MM.1S (cell line): ENCODE results near the gene TSPAN11.

Source experiments
- DNase-seq: peaks from one replicate; pipeline ENCODE4 v3.0.0-alpha.2; 2015
- H2AFZ ChIP-seq: fragments of 300-600 bp; sonication (generic); 2 replicates; pipeline ENCODE4 v1.6.0; 2016; ENCODE audit warnings: antibody characterized with exemption, low read length
- H3F3A ChIP-seq: fragments of 300-600 bp; sonication (generic); 2 replicates; pipeline ENCODE4 v1.6.1; 2016; ENCODE audit warnings: mild to moderate bottlenecking, antibody characterized with exemption, low read length, moderate library complexity, mixed read lengths; ENCODE audit not compliant: insufficient read depth
- H3K27ac ChIP-seq: fragments of 300-600 bp; sonication (generic); 2 replicates; pipeline ENCODE4 v1.5.1; 2016; ENCODE audit warnings: mild to moderate bottlenecking, low read length
- H3K27me3 ChIP-seq: fragments of 300-600 bp; sonication (generic); replicated peaks from 2 replicates; pipeline ENCODE4 v1.6.0; 2016; ENCODE audit warnings: low read length; ENCODE audit not compliant: insufficient read depth
- H3K36me3 ChIP-seq: fragments of 300-600 bp; sonication (generic); replicated peaks from 2 replicates; pipeline ENCODE4 v1.6.1; 2016; ENCODE audit warnings: mild to moderate bottlenecking, low read length, mixed read lengths; ENCODE audit not compliant: insufficient read depth
- H3K4me1 ChIP-seq: fragments of 300-600 bp; sonication (generic); 2 replicates; pipeline ENCODE4 v1.6.1; 2016; ENCODE audit warnings: low read length, mixed read lengths
- H3K4me2 ChIP-seq: fragments of 300-600 bp; sonication (generic); 2 replicates; pipeline ENCODE4 v1.6.0; 2016; ENCODE audit warnings: low read depth, low read length
- H3K4me3 ChIP-seq: fragments of 300-600 bp; sonication (generic); 2 replicates; pipeline ENCODE4 v1.5.1; 2016; ENCODE audit warnings: low read length, mixed read lengths
- H3K79me2 ChIP-seq: fragments of 300-600 bp; sonication (generic); 2 replicates; pipeline ENCODE4 v1.6.1; 2016; ENCODE audit warnings: mixed run types, low read length, mixed read lengths
- H3K9ac ChIP-seq: fragments of 300-600 bp; sonication (generic); 2 replicates; pipeline ENCODE4 v1.6.1; 2016; ENCODE audit warnings: low read length, mixed read lengths
- H3K9me2 ChIP-seq: fragments of 300-600 bp; sonication (generic); replicated peaks from 2 replicates; pipeline ENCODE4 v1.6.1; 2016; ENCODE audit warnings: mild to moderate bottlenecking, low read length, mixed read lengths; ENCODE audit not compliant: insufficient read depth
- H3K9me3 ChIP-seq: fragments of 300-600 bp; sonication (generic); replicated peaks from 2 replicates; pipeline ENCODE4 v1.6.1; 2016; ENCODE audit warnings: mild to moderate bottlenecking, low read length, mixed read lengths; ENCODE audit not compliant: insufficient read depth
- H4K20me1 ChIP-seq: fragments of 300-600 bp; sonication (generic); 2 replicates; pipeline ENCODE4 v1.6.1; 2016; ENCODE audit warnings: mild to moderate bottlenecking, low read length, moderate library complexity, mixed read lengths; ENCODE audit not compliant: insufficient read depth
- CTCF ChIP-seq: fragments of 300-600 bp; sonication (generic); IDR thresholded peaks from 2 replicates; pipeline ENCODE4 v1.5.1; 2016; ENCODE audit warnings: antibody characterized with exemption, low read length, mixed read lengths
- EZH2 ChIP-seq: fragments of 300-600 bp; sonication (generic); optimal IDR thresholded peaks from 2 replicates; pipeline ENCODE3; 2017; ENCODE audit warnings: low read depth, mild to moderate bottlenecking, antibody characterized with exemption, low read length, mixed read lengths
- EZH2phosphoT487 ChIP-seq: fragments of 300-600 bp; sonication (generic); IDR thresholded peaks from 2 replicates; pipeline ENCODE4 v1.6.1; 2018; ENCODE audit warnings: antibody characterized with exemption, low read length

TSPAN11 gene

GRCh38 chr12:30994274-30994673 is 67.7 kb downstream of the TSPAN11 start:
- no peaks in the 10 kb centered on the region for H3K9me2 ChIP-seq
- H3K9ac ChIP-seq, result no peak overlapping the region
- no peak overlapping the region for H3K4me3 ChIP-seq
- peaks cover 13% of the 10 kb centered on the region for H3K4me1 ChIP-seq
- H3K27ac ChIP-seq, result no peak overlapping the region
- H3K79me2 ChIP-seq, result no peaks in the 10 kb centered on the region
- peaks cover 4% of the 10 kb centered on the region; the same call in 1 of the 2 replicates for H3F3A ChIP-seq
- H4K20me1 ChIP-seq, result no peaks in the 10 kb centered on the region
- H2AFZ ChIP-seq, result no peak overlapping the region
- H3K9me3 ChIP-seq, result no peaks in the 10 kb centered on the region
- no peak overlapping the region for H3K4me2 ChIP-seq
- no peak for DNase-seq
- no peak for TF ChIP-seq EZH2phosphoT487
- no peak for TF ChIP-seq EZH2
- no peak for TF ChIP-seq CTCF
- H3K27me3 ChIP-seq, result no peaks in the 10 kb centered on the region
- no peaks in the 10 kb centered on the region for H3K36me3 ChIP-seq

- Histone ChIP-seq H3K27ac (no peak overlapping the region), H3K9me2 (no peaks in the 10 kb centered on the region), H3K4me1 (no peaks in the 10 kb centered on the region), H3K36me3 (no peaks in the 10 kb centered on the region), H3K4me3 (no peak overlapping the region), H3K79me2 (no peaks in the 10 kb centered on the region), H3K9ac (no peak overlapping the region), H3K9me3 (no peaks in the 10 kb centered on the region), H2AFZ (no peak overlapping the region), H3K4me2 (no peak overlapping the region), H4K20me1 (no peaks in the 10 kb centered on the region), H3F3A (no peaks in the 10 kb centered on the region), H3K27me3 (no peaks in the 10 kb centered on the region)
- TF ChIP-seq EZH2 (no peak), CTCF (no peak)
- DNase-seq, result no peak
Observed at GRCh38 chr12:30996255-30996654, 69.7 kb downstream of the TSPAN11 start.

- H3K9ac ChIP-seq, result no peak overlapping the region
- no peaks in the 10 kb centered on the region for H3K36me3 ChIP-seq
- H3K9me2 ChIP-seq, result no peaks in the 10 kb centered on the region
- no peak overlapping the region for H2AFZ ChIP-seq
- no peak for DNase-seq
- H3F3A ChIP-seq, result no peaks in the 10 kb centered on the region
- no peaks in the 10 kb centered on the region for H4K20me1 ChIP-seq
- no peaks in the 10 kb centered on the region for H3K9me3 ChIP-seq
- no peak overlapping the region for H3K4me2 ChIP-seq
- no peaks in the 10 kb centered on the region for H3K27me3 ChIP-seq
- H3K4me3 ChIP-seq, result no peak overlapping the region
- TF ChIP-seq CTCF (no peak), EZH2 (no peak), EZH2phosphoT487 (no peak)
- no peaks in the 10 kb centered on the region for H3K79me2 ChIP-seq
- H3K27ac ChIP-seq, result no peak overlapping the region
- no peaks in the 10 kb centered on the region for H3K4me1 ChIP-seq
Observed at GRCh38 chr12:30996752-30997151, 70.2 kb downstream of the TSPAN11 start.
